Endothelial cell of umbilical vein (primary cell): ENCODE data around the gene NOBOX.

Experiments
- CTCF ChIP-seq, 2 donors: IDR thresholded peaks; 1 replicate in 1 of 2; 2 replicates in 1 of 2; pipeline ENCODE4 v1.5.1; 2011; ENCODE audit warnings: low read length in 2 of 2, mild to moderate bottlenecking in 2 of 2, moderate library complexity in 2 of 2, control low read depth in 1 of 2, inconsistent platforms in 1 of 2, low read depth in 1 of 2; ENCODE audit not compliant: insufficient read depth in 1 of 2; ENCODE audit errors: extremely low read depth in 1 of 2
- GATA2 ChIP-seq: IDR thresholded peaks from 2 replicates; pipeline ENCODE4 v1.7.0; 2011; ENCODE audit warnings: low read depth, mild to moderate bottlenecking, moderate library complexity, mixed read lengths, low read length; ENCODE audit not compliant: insufficient read length, insufficient read depth

GRCh38 chr7:144397086-144397485 lies 6.4 kb downstream of the NOBOX start:
- TF ChIP-seq GATA2 (no peak), CTCF (IDR thresholded peaks at IDR 0.05; ENCODE audit: extremely low read depth in 1 of 2, insufficient read depth in 1 of 2, low read depth in 1 of 2, low read length in 2 of 2) (no peak)
